ENCODE results near the gene CAMTA2.
A peak's percentile ranks its signal among the peaks of the same experiment; 100 is the strongest.

Gene CAMTA2

GRCh38 chr17:4959261-4959965 lies 28.1 kb downstream of the CAMTA2 start:
- no peak for TF ChIP-seq CTCF (IDR thresholded peaks at IDR 0.05; ENCODE audit: low read depth, low read length, missing control alignments)
- no peak for DNase-seq (ENCODE audit: low read depth)
- no peak overlapping the region for H3K4me3 ChIP-seq (ENCODE audit: low read depth, low read length)

GRCh38 chr17:4958102-4958501 lies 29.4 kb downstream of the CAMTA2 start:
- H3K4me3 ChIP-seq (ENCODE audit: low read depth, low read length) = no peak overlapping the region
- no peak for TF ChIP-seq CTCF (IDR thresholded peaks at IDR 0.05; ENCODE audit: low read depth, low read length, missing control alignments)
- DNase-seq (ENCODE audit: low read depth) = no peak

GRCh38 chr17:4956493-4957061 lies 30.9 kb downstream of the CAMTA2 start:
- no peak overlapping the region for H3K4me3 ChIP-seq (ENCODE audit: low read depth, low read length)
- no peak for DNase-seq (ENCODE audit: low read depth)
- TF ChIP-seq CTCF (IDR thresholded peaks at IDR 0.05; ENCODE audit: low read depth, low read length, missing control alignments) = peak; percentile 54

GRCh38 chr17:4955091-4955490 lies 32.4 kb downstream of the CAMTA2 start:
- DNase-seq (ENCODE audit: low read depth) = no peak
- no peak for TF ChIP-seq CTCF (IDR thresholded peaks at IDR 0.05; ENCODE audit: low read depth, low read length, missing control alignments)
- H3K4me3 ChIP-seq (ENCODE audit: low read depth, low read length) = no peak overlapping the region

GRCh38 chr17:4953451-4953961 lies 34.0 kb downstream of the CAMTA2 start:
- no peak for DNase-seq (ENCODE audit: low read depth)
- no peak for TF ChIP-seq CTCF (IDR thresholded peaks at IDR 0.05; ENCODE audit: low read depth, low read length, missing control alignments)
- no peak overlapping the region for H3K4me3 ChIP-seq (ENCODE audit: low read depth, low read length)

GRCh38 chr17:4951486-4951885 lies 36.0 kb downstream of the CAMTA2 start:
- no peak for DNase-seq (ENCODE audit: low read depth)
- H3K4me3 ChIP-seq (ENCODE audit: low read depth, low read length) = no peak overlapping the region
- no peak for TF ChIP-seq CTCF (IDR thresholded peaks at IDR 0.05; ENCODE audit: low read depth, low read length, missing control alignments)

Measured in GM12864 (cell line).